Tibial nerve (tissue), 4 donors: Measurements from ENCODE around the gene KIAA1958. TPM values are rescaled to one million over a fixed set of nuclear protein-coding genes. Genes with fewer than 3 reads are reported as not detected.

ENCODE experiments used
- DNase-seq, 2 donors: peaks; one replicate each; pipeline ENCODE4 v3.0.0-alpha.2; 2019; ENCODE audit warnings: low spot score in 2 of 2
- H3K27ac ChIP-seq, 4 donors: fragments of 200-600 bp; sonication (generic) in 3 of 4; one replicate each; pipeline ENCODE4 v1.5.1; 2017 to 2019; ENCODE audit warnings: mild to moderate bottlenecking in 1 of 4
- H3K27me3 ChIP-seq, 2 donors: fragments of 200-600 bp; sonication (generic) in 1 of 2; one replicate each; pipeline versions ENCODE4 v1.5.1 to v1.6.0; 2017 to 2019
- H3K36me3 ChIP-seq, 3 donors: fragments of 200-600 bp; sonication (generic); one replicate each; pipeline ENCODE4 v1.5.1; 2018 to 2019
- H3K4me1 ChIP-seq, 4 donors: fragments of 200-600 bp; sonication (generic) in 3 of 4; one replicate each; pipeline ENCODE4 v1.5.1; 2017 to 2019
- H3K4me3 ChIP-seq, 4 donors: fragments of 200-600 bp; sonication (generic) in 3 of 4; one replicate each; pipeline ENCODE4 v1.5.1; 2017 to 2019; ENCODE audit warnings: mild to moderate bottlenecking in 1 of 4, moderate library complexity in 1 of 4
- H3K9me3 ChIP-seq, 4 donors: fragments of 200-600 bp; sonication (generic) in 3 of 4; one replicate each; pipeline ENCODE4 v1.5.1; 2017 to 2019
- CTCF ChIP-seq, 5 experiments: fragments of 200-600 bp in 3 of 5; fragments of 450-650 bp in 2 of 5; sonication (generic) in 3 of 5; IDR thresholded peaks; one replicate each; pipeline ENCODE4 v1.5.1; 2016 to 2019; ENCODE audit warnings: antibody characterized with exemption in 5 of 5, mild to moderate bottlenecking in 3 of 5, moderate library complexity in 2 of 5
- EP300 ChIP-seq, 2 donors: sonication (generic); formaldehyde crosslinking; IDR thresholded peaks; one replicate each; pipeline ENCODE4 v1.6.1; 2017; ENCODE audit warnings: antibody characterized with exemption in 2 of 2, mild to moderate bottlenecking in 1 of 2
- POLR2A ChIP-seq, 2 donors: fragments of 450-650 bp; IDR thresholded peaks; one replicate each; pipeline ENCODE4 v1.6.1; 2017; ENCODE audit warnings: antibody characterized with exemption in 2 of 2, mild to moderate bottlenecking in 2 of 2, moderate library complexity in 2 of 2
- WGBS, 2 donors: methylation state at CpG; one replicate each; pipeline ENCODE4 v1.1.5; 2018; 5-methylcytosine and 5-hydroxymethylcytosine counted together
- total RNA-seq, 4 donors: library from RNA; depleted of rRNA; stranded (reverse); fragments of >200 nt; gene quantifications; one replicate each; pipeline ENCODE4 v1.1.0, GENCODE V29; 2016

KIAA1958 gene
- total RNA-seq, 4 donors from 2014 or later: 3.7 to 5.2 (median 4.5) TPM

- no peaks in the 10 kb centered on the region for H3K36me3 ChIP-seq
- H3K4me3 ChIP-seq: no peak overlapping the region
- DNase-seq: no peak
- no peaks in the 10 kb centered on the region for H3K4me1 ChIP-seq
- no peaks in the 10 kb centered on the region for H3K27me3 ChIP-seq
- TF ChIP-seq POLR2A (IDR thresholded peaks at IDR 0.05) (no peak), EP300 (IDR thresholded peaks at IDR 0.05) (no peak), CTCF (IDR thresholded peaks at IDR 0.05) (no peak)
- WGBS, 2 donors: 93 to 94% methylated on average over 9 of the region's 9 CpGs
- H3K9me3 ChIP-seq: no peaks in the 10 kb centered on the region
- no peak overlapping the region for H3K27ac ChIP-seq
Observed at GRCh38 chr9:112555844-112556482, 69.3 kb downstream of the KIAA1958 start.

DNA sequence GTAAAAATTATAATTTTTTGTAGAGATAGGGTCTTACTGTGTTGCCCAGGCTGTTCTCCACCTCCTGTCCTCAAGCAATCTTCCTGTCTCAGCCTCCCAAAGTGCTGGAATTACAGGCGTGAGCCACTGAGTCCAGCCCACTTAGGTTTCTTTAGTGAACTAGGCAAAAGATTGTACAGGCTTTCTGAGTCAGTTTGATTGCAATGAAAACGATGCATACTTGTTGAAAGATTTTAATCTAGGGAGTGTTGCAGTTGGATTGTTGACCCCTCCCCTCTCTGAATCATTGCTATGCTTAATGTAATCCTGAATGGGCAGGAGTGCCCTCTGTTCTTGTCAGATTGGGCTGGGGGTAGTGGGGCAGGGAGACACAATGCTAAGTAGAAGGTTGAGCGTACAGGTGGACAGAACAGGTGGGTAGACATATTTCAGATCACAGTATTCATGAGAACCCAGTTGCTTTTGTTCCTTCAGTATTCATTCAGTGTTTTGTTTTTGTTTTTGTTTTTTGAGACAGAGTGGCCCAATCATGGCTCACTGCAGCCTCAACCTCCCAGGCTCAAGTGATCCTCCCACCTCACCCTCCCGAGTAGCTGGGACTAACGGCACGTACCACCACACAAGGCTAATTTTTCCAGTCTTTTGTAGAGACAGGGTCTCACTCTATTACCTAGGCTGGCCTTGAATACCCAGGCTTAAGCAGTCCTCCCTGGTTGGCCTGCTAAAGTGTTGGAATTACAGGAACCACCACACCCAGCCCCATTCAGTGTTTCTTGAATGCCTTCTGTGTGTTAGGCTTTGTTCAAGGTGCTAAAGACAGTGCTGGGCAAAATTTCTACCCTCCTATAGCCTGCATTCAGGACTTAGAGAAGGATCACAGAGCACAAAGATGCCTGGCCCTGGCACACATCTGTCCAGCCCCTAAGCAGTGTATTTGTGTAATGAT lies 70.1 kb downstream of the KIAA1958 start:
- DNase-seq: no peak
- Histone ChIP-seq H3K4me1 (no peaks in the 10 kb centered on the region), H3K27me3 (no peaks in the 10 kb centered on the region), H3K27ac (no peak overlapping the region), H3K4me3 (no peak overlapping the region), H3K9me3 (no peaks in the 10 kb centered on the region), H3K36me3 (no peaks in the 10 kb centered on the region)
- TF ChIP-seq EP300 (IDR thresholded peaks at IDR 0.05) (no peak), POLR2A (IDR thresholded peaks at IDR 0.05) (no peak), CTCF (IDR thresholded peaks at IDR 0.05) (no peak)
- 85 to 89% methylated on average over 6 of the region's 6 CpGs for WGBS, 2 donors

DNA sequence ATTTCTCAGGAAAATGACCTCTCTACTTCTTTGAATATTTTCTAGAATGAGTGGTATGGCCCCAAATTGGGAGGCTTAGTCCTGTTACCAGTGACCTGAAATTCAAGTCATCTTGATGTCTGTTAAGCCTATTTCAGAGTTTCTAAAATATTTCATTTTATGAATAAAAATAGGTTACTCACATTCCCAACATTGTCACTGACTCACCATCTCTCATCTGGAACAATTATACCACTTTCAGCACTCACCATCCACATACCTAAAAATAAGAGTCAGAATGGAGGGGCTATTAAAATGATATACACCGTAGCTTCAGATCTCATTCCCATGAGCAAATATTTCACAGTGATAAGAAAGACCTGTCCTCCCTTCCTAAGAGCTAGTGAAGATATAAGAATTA lies 71.8 kb downstream of the KIAA1958 start:
- no peak for DNase-seq
- no peak overlapping the region for H3K27ac ChIP-seq
- H3K4me3 ChIP-seq: no peak overlapping the region
- H3K36me3 ChIP-seq: no peaks in the 10 kb centered on the region
- 98% methylated on average over 1 of the region's 1 CpG for WGBS, 2 donors
- H3K9me3 ChIP-seq: peaks cover 0 to 4% (median 0%) of the 10 kb centered on the region in 4 donors
- no peaks in the 10 kb centered on the region for H3K4me1 ChIP-seq
- H3K27me3 ChIP-seq: no peaks in the 10 kb centered on the region
- no peak for TF ChIP-seq POLR2A (IDR thresholded peaks at IDR 0.05)
- no peak for TF ChIP-seq EP300 (IDR thresholded peaks at IDR 0.05)
- TF ChIP-seq CTCF (IDR thresholded peaks at IDR 0.05): no peak

- 85 to 91% methylated on average over 2 of the region's 2 CpGs for WGBS, 2 donors
- Histone ChIP-seq H3K9me3 (peaks cover 0 to 9% (median 0%) of the 10 kb centered on the region in 4 donors), H3K4me3 (no peak overlapping the region), H3K27ac (no peak overlapping the region), H3K27me3 (no peaks in the 10 kb centered on the region), H3K4me1 (no peaks in the 10 kb centered on the region), H3K36me3 (no peaks in the 10 kb centered on the region)
- no peak for DNase-seq
- no peak for TF ChIP-seq EP300 (IDR thresholded peaks at IDR 0.05)
- TF ChIP-seq POLR2A (IDR thresholded peaks at IDR 0.05): no peak
- no peak for TF ChIP-seq CTCF (IDR thresholded peaks at IDR 0.05)
Observed at GRCh38 chr9:112558978-112559377, 72.4 kb downstream of the KIAA1958 start.
